ENCODE measurements around the gene LIN37. TPM values are rescaled to one million over a fixed set of nuclear protein-coding genes. Genes with fewer than 3 reads are reported as not detected.

Gene LIN37
- total RNA-seq, 1 donor from 2014 or later, result 14.3 TPM

- TF ChIP-seq, protein P1, sequence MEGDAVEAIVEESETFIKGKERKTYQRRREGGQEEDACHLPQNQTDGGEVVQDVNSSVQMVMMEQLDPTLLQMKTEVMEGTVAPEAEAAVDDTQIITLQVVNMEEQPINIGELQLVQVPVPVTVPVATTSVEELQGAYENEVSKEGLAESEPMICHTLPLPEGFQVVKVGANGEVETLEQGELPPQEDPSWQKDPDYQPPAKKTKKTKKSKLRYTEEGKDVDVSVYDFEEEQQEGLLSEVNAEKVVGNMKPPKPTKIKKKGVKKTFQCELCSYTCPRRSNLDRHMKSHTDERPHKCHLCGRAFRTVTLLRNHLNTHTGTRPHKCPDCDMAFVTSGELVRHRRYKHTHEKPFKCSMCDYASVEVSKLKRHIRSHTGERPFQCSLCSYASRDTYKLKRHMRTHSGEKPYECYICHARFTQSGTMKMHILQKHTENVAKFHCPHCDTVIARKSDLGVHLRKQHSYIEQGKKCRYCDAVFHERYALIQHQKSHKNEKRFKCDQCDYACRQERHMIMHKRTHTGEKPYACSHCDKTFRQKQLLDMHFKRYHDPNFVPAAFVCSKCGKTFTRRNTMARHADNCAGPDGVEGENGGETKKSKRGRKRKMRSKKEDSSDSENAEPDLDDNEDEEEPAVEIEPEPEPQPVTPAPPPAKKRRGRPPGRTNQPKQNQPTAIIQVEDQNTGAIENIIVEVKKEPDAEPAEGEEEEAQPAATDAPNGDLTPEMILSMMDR (IDR thresholded peaks at IDR 0.05), result no peak
- CTCF ChIA-PET, result no interaction called here
- Mint-ChIP-seq H3K4me3 (no peak overlapping the region), H3K36me3 (ENCODE audit: low read depth) (peaks cover 84% of the 10 kb centered on the region), H3K4me1 (peaks cover 15% of the 10 kb centered on the region), H3K27me3 (no peaks in the 10 kb centered on the region), H3K27ac (no peak overlapping the region), H3K9me3 (no peaks in the 10 kb centered on the region)
- DNase-seq, result no peak
- intact Hi-C loops (cut with micrococcal nuclease), result no loop called here
- ATAC-seq (ENCODE audit: low read depth), result no peak
- POLR2A ChIA-PET, result interaction anchor here (1.5 kb wide), 1 partner anchor 9 kb away, joined by 5 read pairs; no protein-coding TSS in a partner anchor
Measured at GRCh38 chr19:35731779-35732405, 16.5 kb upstream of the LIN37 start.

DNA sequence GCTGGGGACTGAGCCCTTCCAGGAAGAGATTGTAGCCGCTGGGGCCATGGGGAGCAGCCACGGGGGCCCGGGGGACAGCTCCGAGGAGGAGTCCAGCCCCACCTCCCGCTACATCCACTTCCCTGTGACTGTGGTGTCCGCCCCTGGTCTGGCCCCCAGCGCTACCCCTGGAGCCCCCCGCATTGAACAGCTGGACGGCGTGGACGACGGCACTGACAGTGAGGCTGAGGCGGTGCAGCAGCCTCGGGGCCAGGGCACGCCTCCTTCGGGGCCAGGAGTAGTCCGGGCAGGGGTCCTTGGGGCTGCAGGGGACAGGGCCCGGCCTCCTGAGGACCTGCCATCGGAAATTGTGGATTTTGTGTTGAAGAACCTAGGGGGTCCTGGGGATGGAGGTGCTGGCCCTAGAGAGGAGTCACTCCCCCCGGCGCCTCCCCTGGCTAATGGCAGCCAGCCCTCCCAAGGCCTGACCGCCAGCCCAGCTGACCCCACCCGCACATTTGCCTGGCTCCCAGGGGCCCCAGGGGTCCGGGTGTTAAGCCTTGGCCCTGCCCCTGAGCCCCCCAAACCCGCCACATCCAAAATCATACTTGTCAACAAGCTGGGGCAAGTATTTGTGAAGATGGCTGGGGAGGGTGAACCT is 15.7 kb upstream of the LIN37 start:
- CTCF ChIA-PET, result no interaction called here
- H3K9me3 Mint-ChIP-seq, result no peaks in the 10 kb centered on the region

GRCh38 chr19:35733180-35734125 is 14.9 kb upstream of the LIN37 start:
- H3K27me3 Mint-ChIP-seq, result no peaks in the 10 kb centered on the region
- DNase-seq, result no peak
- CTCF ChIA-PET, result no interaction called here
- POLR2A ChIA-PET, result interaction anchor here (1.3 to 1.5 kb wide), 2 partner anchors 7 to 14 kb away, joined by 3 to 5 read pairs; partner anchors contain the start of gene LIN37
- no peaks in the 10 kb centered on the region for H3K9me3 Mint-ChIP-seq
- ATAC-seq (ENCODE audit: low read depth), result peak; percentile 63
- H3K4me3 Mint-ChIP-seq, result no peak overlapping the region
- TF ChIP-seq, protein P1 (IDR thresholded peaks at IDR 0.05), result no peak
- peaks cover 85% of the 10 kb centered on the region for H3K36me3 Mint-ChIP-seq (ENCODE audit: low read depth)
- H3K27ac Mint-ChIP-seq, result peak overlapping the region; percentile 61
- intact Hi-C loops (cut with micrococcal nuclease), result no loop called here
- H3K4me1 Mint-ChIP-seq, result peaks cover 24% of the 10 kb centered on the region

More for the DNA sequence above, 15.7 kb upstream of the LIN37 start:
- DNase-seq (no peak), ATAC-seq (ENCODE audit: low read depth) (no peak)
- POLR2A ChIA-PET, result interaction anchor here (1.5 kb wide), 1 partner anchor 8 kb away, joined by 5 read pairs; no protein-coding TSS in a partner anchor
- Mint-ChIP-seq H3K4me1 (peaks cover 22% of the 10 kb centered on the region), H3K27me3 (no peaks in the 10 kb centered on the region), H3K27ac (no peak overlapping the region), H3K36me3 (ENCODE audit: low read depth) (peaks cover 85% of the 10 kb centered on the region), H3K4me3 (no peak overlapping the region)
- intact Hi-C loops (cut with micrococcal nuclease), result no loop called here
- TF ChIP-seq, protein P1 (IDR thresholded peaks at IDR 0.05), result no peak

DNA sequence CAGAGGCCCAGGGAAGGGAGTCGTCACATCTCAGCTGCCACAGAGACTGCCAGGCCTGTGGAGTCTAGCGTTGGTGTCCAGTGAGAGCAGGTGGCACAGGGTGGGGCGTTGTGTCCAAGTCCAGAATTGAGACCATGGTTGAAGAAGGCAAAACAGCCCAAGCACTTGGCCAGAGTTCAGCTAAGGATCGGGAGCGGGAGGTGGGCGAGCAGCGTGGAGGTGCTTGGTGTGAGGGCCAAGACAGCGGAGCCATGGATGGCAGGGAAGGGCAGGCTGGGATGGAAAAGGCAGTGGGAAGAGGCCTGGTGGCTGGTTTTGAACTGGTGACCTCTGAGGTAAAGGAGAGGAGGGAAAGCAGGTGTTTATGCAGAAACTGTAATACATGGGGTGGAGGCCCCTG is 14.1 kb upstream of the LIN37 start:
- TF ChIP-seq, protein P1 (IDR thresholded peaks at IDR 0.05), result no peak
- Mint-ChIP-seq H3K4me1 (peaks cover 28% of the 10 kb centered on the region), H3K36me3 (ENCODE audit: low read depth) (peaks cover 83% of the 10 kb centered on the region), H3K4me3 (no peak overlapping the region), H3K27me3 (no peaks in the 10 kb centered on the region), H3K27ac (peak overlapping the region; percentile 61), H3K9me3 (no peaks in the 10 kb centered on the region)
- ATAC-seq (ENCODE audit: low read depth) (no peak), DNase-seq (no peak)
- ChIA-PET POLR2A (interaction anchor here (1.3 kb wide), 1 partner anchor 13 kb away, joined by 3 read pairs; the partner anchor contains the start of gene LIN37), CTCF (no interaction called here)
- intact Hi-C loops (cut with micrococcal nuclease), result no loop called here
